GM23338 (cell line): ENCODE data around the gene RP9.

Experiments
- CREB1 ChIP-seq: fragments of 250-450 bp; sonication (Bioruptor Pico); IDR thresholded peaks from 2 replicates; pipeline ENCODE4 v1.5.0; 2020; ENCODE audit warnings: low read depth, mild to moderate bottlenecking, moderate library complexity
- CTCF ChIP-seq, 2 experiments: fragments of 200-600 bp in 1 of 2; sonication (generic) in 1 of 2; conservative IDR thresholded peaks; 2 replicates each; pipeline versions ENCODE4 v1.5.1 to v1.6.1; 2016 to 2017; ENCODE audit warnings: antibody characterized with exemption in 2 of 2, low read depth in 2 of 2, mild to moderate bottlenecking in 2 of 2, moderate library complexity in 1 of 2
- ETS1 ChIP-seq: IDR thresholded peaks from 2 replicates; pipeline ENCODE4 v1.6.1; 2016; ENCODE audit warnings: antibody characterized with exemption
- EZH2 ChIP-seq: fragments of 200-600 bp; sonication (generic); IDR thresholded peaks from one replicate; pipeline ENCODE4 v1.8.0; 2017; ENCODE audit warnings: antibody characterized with exemption, mild to moderate bottlenecking, low read depth; ENCODE audit not compliant: unreplicated experiment
- EZH2phosphoT487 ChIP-seq: fragments of 200-600 bp; sonication (generic); IDR thresholded peaks from one replicate; pipeline ENCODE4 v1.8.1; 2018; ENCODE audit warnings: antibody characterized with exemption; ENCODE audit not compliant: unreplicated experiment
- JUNB ChIP-seq: IDR thresholded peaks from one replicate; pipeline ENCODE4 v1.6.1; 2016; ENCODE audit warnings: antibody characterized with exemption; ENCODE audit not compliant: unreplicated experiment
- NANOG ChIP-seq: IDR thresholded peaks from 2 replicates; pipeline ENCODE4 v1.6.1; 2016; ENCODE audit warnings: antibody characterized with exemption, borderline replicate concordance
- POLR2AphosphoS5 ChIP-seq: IDR thresholded peaks from 2 replicates; pipeline ENCODE4 v1.6.1; 2016; ENCODE audit warnings: antibody characterized with exemption, low read depth
- REST ChIP-seq: IDR thresholded peaks from one replicate; pipeline ENCODE4 v1.6.1; 2018; ENCODE audit warnings: antibody characterized with exemption; ENCODE audit not compliant: unreplicated experiment
- STAT1 ChIP-seq: IDR thresholded peaks from one replicate; pipeline ENCODE4 v1.6.1; 2016; ENCODE audit warnings: antibody characterized with exemption; ENCODE audit not compliant: unreplicated experiment
- ZNF114 ChIP-seq: fragments of 250-450 bp; sonication (Bioruptor Pico); IDR thresholded peaks from 2 replicates; pipeline ENCODE4 v1.5.0; 2020; ENCODE audit warnings: mild to moderate bottlenecking, moderate library complexity
- ZNF331 ChIP-seq: fragments of 250-450 bp; sonication (Bioruptor Pico); IDR thresholded peaks from 2 replicates; pipeline ENCODE4 v1.5.0; 2020; ENCODE audit warnings: low read depth, mild to moderate bottlenecking, moderate library complexity

- TF ChIP-seq CTCF (conservative IDR thresholded peaks at IDR 0.05; ENCODE audit: low read depth in 2 of 2) (no peak), POLR2AphosphoS5 (no peak), JUNB (no peak), EZH2 (no peak), REST (no peak), EZH2phosphoT487 (no peak), STAT1 (no peak), ZNF331 (CRISPR knock-in tag) (no peak), ZNF114 (CRISPR knock-in tag) (no peak), CREB1 (CRISPR knock-in tag) (no peak), ETS1 (no peak), NANOG (no peak)
These were observed 29.2 kb downstream of the RP9 start for GRCh38 chr7:33079763-33080690.
